ENCODE measurements around the gene PSMB7. TPM values are rescaled to one million over a fixed set of nuclear protein-coding genes. Genes with fewer than 3 reads are reported as not detected.

PSMB7 gene
- total and polyA plus RNA-seq, 2 of the 8 experiments (the other 6 are each of a cell fraction or from before 2014, with no cell fraction given): 222 to 357 TPM

GRCh38 chr9:124320062-124320973 is 94.9 kb downstream of the PSMB7 start (continued):
- TF ChIP-seq JUND (IDR thresholded peaks at IDR 0.05; ENCODE audit: low read length): no peak
- no peak for TF ChIP-seq JUN (IDR thresholded peaks at IDR 0.05; ENCODE audit: low read depth, low read length)
- no peak for TF ChIP-seq CTBP2 (IDR thresholded peaks at IDR 0.05; ENCODE audit: borderline replicate concordance, insufficient read depth, insufficient read length, low read length)
- no peak for TF ChIP-seq TAF1 (IDR thresholded peaks at IDR 0.05; ENCODE audit: low read depth, low read length)
- TF ChIP-seq YY1 (IDR thresholded peaks at IDR 0.05; ENCODE audit: low read depth, low read length): 0 out of 2 replicates have a peak, but pooled peaks have one; percentile 50

Data from H1 (cell line).